SH-SY5Y (cell line): ENCODE results near the gene CTSD.

Experiments
- GATA2 ChIP-seq: IDR thresholded peaks from 2 replicates; pipeline ENCODE4 v1.6.1; 2011; ENCODE audit warnings: mild to moderate bottlenecking, low read depth, low read length
- GATA3 ChIP-seq: IDR thresholded peaks from 2 replicates; pipeline ENCODE4 v1.6.1; 2011; ENCODE audit warnings: low read depth, mild to moderate bottlenecking, low read length, moderate library complexity

DNA sequence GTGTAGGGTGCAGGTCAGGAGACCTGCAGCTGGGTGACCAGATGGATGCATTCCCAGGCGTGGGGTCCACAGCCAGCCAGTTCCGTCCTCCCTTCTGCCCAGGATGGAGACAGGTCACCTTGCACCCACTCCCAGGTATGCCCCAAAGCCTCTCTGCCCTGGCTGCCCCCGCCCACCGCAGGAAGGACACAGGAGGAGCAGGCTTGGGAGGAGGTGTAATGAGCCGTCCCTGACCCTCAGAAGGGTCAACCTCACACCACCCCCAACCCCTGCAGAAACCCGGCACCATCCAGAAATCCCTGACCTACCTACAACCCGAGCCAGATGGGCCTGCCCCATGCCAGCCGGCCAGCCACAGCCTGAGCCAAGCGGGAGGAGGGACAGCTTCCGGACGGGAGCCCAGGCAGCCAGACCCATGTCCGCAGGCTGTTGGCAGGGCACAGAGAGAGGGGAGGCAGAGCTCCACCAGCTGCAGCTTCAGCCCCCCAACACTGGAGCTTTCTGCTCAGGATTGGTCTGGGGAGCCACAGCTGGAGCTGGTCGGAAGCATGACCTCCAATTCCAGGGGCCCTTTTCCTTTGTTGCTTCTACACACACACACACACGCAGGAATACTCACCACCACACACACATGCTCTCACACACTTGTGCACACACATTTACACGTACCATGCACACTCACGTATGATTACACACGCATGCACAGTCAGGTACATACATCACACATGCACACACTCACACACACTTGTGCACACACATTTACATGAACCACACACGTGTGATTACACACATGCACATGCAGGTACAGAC is 18.6 kb downstream of the CTSD start:
- no peak for TF ChIP-seq GATA2
- TF ChIP-seq GATA3 = no peak
